Measurements from ENCODE around the gene ATP6V1A. TPM values are rescaled to one million over a fixed set of nuclear protein-coding genes. Genes with fewer than 3 reads are reported as not detected.

ATP6V1A gene
- total and polyA plus RNA-seq, 3 donors from 2014 or later: 37.8 to 55.9 (median 51.6) TPM

GRCh38 chr3:113744941-113745755 lies 1.7 kb upstream of the ATP6V1A start:
- TF ChIP-seq, protein P1, sequence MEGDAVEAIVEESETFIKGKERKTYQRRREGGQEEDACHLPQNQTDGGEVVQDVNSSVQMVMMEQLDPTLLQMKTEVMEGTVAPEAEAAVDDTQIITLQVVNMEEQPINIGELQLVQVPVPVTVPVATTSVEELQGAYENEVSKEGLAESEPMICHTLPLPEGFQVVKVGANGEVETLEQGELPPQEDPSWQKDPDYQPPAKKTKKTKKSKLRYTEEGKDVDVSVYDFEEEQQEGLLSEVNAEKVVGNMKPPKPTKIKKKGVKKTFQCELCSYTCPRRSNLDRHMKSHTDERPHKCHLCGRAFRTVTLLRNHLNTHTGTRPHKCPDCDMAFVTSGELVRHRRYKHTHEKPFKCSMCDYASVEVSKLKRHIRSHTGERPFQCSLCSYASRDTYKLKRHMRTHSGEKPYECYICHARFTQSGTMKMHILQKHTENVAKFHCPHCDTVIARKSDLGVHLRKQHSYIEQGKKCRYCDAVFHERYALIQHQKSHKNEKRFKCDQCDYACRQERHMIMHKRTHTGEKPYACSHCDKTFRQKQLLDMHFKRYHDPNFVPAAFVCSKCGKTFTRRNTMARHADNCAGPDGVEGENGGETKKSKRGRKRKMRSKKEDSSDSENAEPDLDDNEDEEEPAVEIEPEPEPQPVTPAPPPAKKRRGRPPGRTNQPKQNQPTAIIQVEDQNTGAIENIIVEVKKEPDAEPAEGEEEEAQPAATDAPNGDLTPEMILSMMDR (IDR thresholded peaks at IDR 0.05): peak in 2 of 3 experiments; percentile 55 to 69
- TF ChIP-seq POLR2A (IDR thresholded peaks at IDR 0.05): no peak
- no peaks in the 10 kb centered on the region for H3K27me3 ChIP-seq
- peak overlapping the region; percentile 97 to 98 for H3K4me3 ChIP-seq
- H3K27ac ChIP-seq: peak overlapping the region; percentile 99 to 100
- no peaks in the 10 kb centered on the region for H3K36me3 ChIP-seq (ENCODE audit: low read depth, missing control alignments)
- intact Hi-C loops (cut with DNase I; ENCODE audit: low total_unique reads): no loop called here
- H3K4me1 ChIP-seq: peaks cover 24% of the 10 kb centered on the region
- DNase-seq: peak; percentile 89
- no peaks in the 10 kb centered on the region for H3K9me3 ChIP-seq
- whole genome bisulfite sequencing, 2 donors: 0 to 1% methylated on average over 26 to 35 of the region's 35 CpGs

GRCh38 chr3:113745756-113746547 lies 883 bp upstream of the ATP6V1A start, which contains the start of gene NAA50:
Gene NAA50 (minus strand): TSS chr3:113746249. CDS start chr3:113745949, 300 bp downstream.
- no peaks in the 10 kb centered on the region for H3K27me3 ChIP-seq
- H3K4me1 ChIP-seq: peaks cover 19% of the 10 kb centered on the region
- H3K9me3 ChIP-seq: no peaks in the 10 kb centered on the region
- peak; percentile 93 for DNase-seq
- WGBS, 2 donors: 0 to 1% methylated on average over 46 to 69 of the region's 72 CpGs
- no peaks in the 10 kb centered on the region for H3K36me3 ChIP-seq (ENCODE audit: low read depth, missing control alignments)
- TF ChIP-seq, protein P1 (IDR thresholded peaks at IDR 0.05): peak in 1 of 3 experiments; percentile 10
- peak; percentile 46 for TF ChIP-seq POLR2A (IDR thresholded peaks at IDR 0.05)
- intact Hi-C loops (cut with DNase I; ENCODE audit: low total_unique reads): no loop called here
- H3K4me3 ChIP-seq: peak within 1 kb of the TSS; percentile 97 to 98
- peak within 1 kb of the TSS; percentile 99 to 100 for H3K27ac ChIP-seq

- H3K4me1 ChIP-seq: peaks cover 19% of the 10 kb centered on the region
- no peaks in the 10 kb centered on the region for H3K9me3 ChIP-seq
- no peak for DNase-seq
- 2 to 3% methylated on average over 14 to 18 of the region's 18 CpGs for WGBS, 2 donors
- intact Hi-C loops (cut with DNase I; ENCODE audit: low total_unique reads): no loop called here
- H3K27me3 ChIP-seq: no peaks in the 10 kb centered on the region
- H3K27ac ChIP-seq: peak overlapping the region; percentile 99 to 100
- TF ChIP-seq, protein P1 (IDR thresholded peaks at IDR 0.05): no peak
- TF ChIP-seq POLR2A (IDR thresholded peaks at IDR 0.05): no peak
- no peaks in the 10 kb centered on the region for H3K36me3 ChIP-seq (ENCODE audit: low read depth, missing control alignments)
- peak overlapping the region; percentile 97 to 98 for H3K4me3 ChIP-seq
Observed at GRCh38 chr3:113747283-113748046, 630 bp downstream of the ATP6V1A start.

DNA sequence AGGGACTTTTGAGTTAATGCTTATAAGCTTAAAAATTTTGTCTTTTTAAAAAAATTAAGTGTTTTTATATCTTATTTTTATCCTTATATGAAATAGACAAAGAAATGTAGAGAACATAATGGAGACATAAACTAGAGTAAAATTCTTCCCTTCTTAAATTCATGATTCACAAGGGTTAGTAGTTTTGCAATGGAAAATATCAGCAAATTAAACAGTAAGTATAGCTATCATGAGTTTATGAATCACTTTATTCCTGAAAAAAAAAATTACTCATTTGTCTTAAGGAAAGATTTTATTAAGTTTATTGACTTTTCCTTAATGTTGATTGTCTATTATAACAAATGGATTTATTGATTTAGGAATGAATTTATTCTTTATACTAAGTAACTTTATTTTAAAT lies 4.3 kb downstream of the ATP6V1A start:
- Histone ChIP-seq H3K9me3 (no peaks in the 10 kb centered on the region), H3K27ac (no peak overlapping the region), H3K36me3 (ENCODE audit: low read depth, missing control alignments) (no peaks in the 10 kb centered on the region), H3K27me3 (no peaks in the 10 kb centered on the region), H3K4me1 (peaks cover 4% of the 10 kb centered on the region), H3K4me3 (no peak overlapping the region)
- intact Hi-C loops (cut with DNase I; ENCODE audit: low total_unique reads): no loop called here
- TF ChIP-seq, protein P1 (IDR thresholded peaks at IDR 0.05): no peak
- TF ChIP-seq POLR2A (IDR thresholded peaks at IDR 0.05): no peak
- DNase-seq: no peak

Measured in testis (tissue), 3 donors.